HG02840 (cell line): ENCODE data around the gene ASPHD2.

Experiments
- ATAC-seq: cut with Tn5 transposase; IDR thresholded peaks from one replicate; pipeline ENCODE4 v1.9.1; 2021; ENCODE audit warnings: mild to moderate bottlenecking, moderate library complexity, moderate number of reproducible peaks; ENCODE audit not compliant: unreplicated experiment, low FRiP score

Gene ASPHD2

GRCh38 chr22:26445577-26446275 lies 16.7 kb downstream of the ASPHD2 start:
- ATAC-seq: no peak

GRCh38 chr22:26446808-26447515 lies 17.9 kb downstream of the ASPHD2 start:
- ATAC-seq: no peak

- no peak for ATAC-seq
Observed at GRCh38 chr22:26447584-26448329, 18.7 kb downstream of the ASPHD2 start.

- no peak for ATAC-seq
Observed at GRCh38 chr22:26448334-26448733, 19.3 kb downstream of the ASPHD2 start.

GRCh38 chr22:26448941-26449340 lies 19.9 kb downstream of the ASPHD2 start:
- no peak for ATAC-seq

- ATAC-seq: no peak
Observed at GRCh38 chr22:26450453-26451185, 21.6 kb downstream of the ASPHD2 start.

- ATAC-seq: no peak
Observed at GRCh38 chr22:26452236-26453016, 23.4 kb downstream of the ASPHD2 start.

GRCh38 chr22:26453216-26453615 lies 24.2 kb downstream of the ASPHD2 start:
- no peak for ATAC-seq

GRCh38 chr22:26453812-26454500 lies 24.9 kb downstream of the ASPHD2 start:
- no peak for ATAC-seq

GRCh38 chr22:26457661-26458272 lies 28.7 kb downstream of the ASPHD2 start:
- no peak for ATAC-seq

GRCh38 chr22:26460202-26460601 lies 31.1 kb downstream of the ASPHD2 start:
- no peak for ATAC-seq

GRCh38 chr22:26461188-26461810 lies 32.2 kb downstream of the ASPHD2 start:
- no peak for ATAC-seq

GRCh38 chr22:26462051-26462450 lies 33.0 kb downstream of the ASPHD2 start:
- ATAC-seq: no peak

GRCh38 chr22:26462641-26463040 lies 33.6 kb downstream of the ASPHD2 start:
- ATAC-seq: no peak

- ATAC-seq: no peak
Observed at GRCh38 chr22:26463101-26463661, 34.1 kb downstream of the ASPHD2 start.

- ATAC-seq: no peak
Observed at GRCh38 chr22:26463688-26464087, 34.6 kb downstream of the ASPHD2 start.

GRCh38 chr22:26464312-26464711 lies 35.3 kb downstream of the ASPHD2 start:
- ATAC-seq: no peak

GRCh38 chr22:26466196-26466595 lies 37.1 kb downstream of the ASPHD2 start:
- ATAC-seq: no peak
